Effector CD8-positive, alpha-beta T cell (primary cell): ENCODE results near the gene ADARB2.

Experiments used
- DNase-seq: peaks from one replicate; lab custom pipeline; 2025; lab: John Stamatoyannopoulos, UW

Gene ADARB2

DNA sequence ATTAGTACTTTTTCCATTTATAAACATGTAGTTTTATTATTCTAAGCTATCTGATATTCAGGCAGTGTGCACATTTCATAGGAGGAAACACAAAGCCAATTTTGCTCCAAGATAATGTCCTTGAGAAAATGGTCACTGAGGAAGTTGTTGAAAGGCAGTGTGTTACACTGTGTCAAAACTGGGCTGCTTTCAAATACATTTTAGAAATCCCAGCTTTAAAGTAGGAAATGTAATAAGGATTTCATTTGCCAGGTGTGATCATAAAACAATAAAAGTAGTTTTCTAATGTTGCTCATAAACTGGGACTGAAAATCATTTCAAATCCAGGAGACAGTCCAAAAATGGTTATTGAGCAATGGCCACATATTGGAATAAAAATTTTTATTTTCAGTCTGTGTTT, 601.1 kb downstream of the ADARB2 start:
- no peak for DNase-seq

DNA sequence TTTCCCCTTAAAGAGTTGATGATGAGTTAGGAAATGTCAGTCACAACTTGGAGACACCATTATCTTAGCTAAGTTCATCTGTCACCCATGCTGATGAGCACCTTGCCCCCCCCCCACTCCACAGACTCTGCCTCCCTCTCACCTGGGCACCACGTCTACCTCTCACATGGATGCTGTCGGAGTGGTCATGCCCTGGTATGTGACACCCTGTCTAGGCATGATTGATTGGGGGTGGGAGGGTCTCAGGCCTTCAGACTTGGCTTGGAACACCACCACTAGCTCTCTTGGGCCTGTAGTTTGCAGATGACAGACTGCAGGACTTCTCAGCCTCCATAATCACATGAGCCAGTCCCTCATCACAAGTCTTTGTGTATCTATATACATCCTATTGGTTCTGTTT, 603.2 kb downstream of the ADARB2 start:
- no peak for DNase-seq

DNA sequence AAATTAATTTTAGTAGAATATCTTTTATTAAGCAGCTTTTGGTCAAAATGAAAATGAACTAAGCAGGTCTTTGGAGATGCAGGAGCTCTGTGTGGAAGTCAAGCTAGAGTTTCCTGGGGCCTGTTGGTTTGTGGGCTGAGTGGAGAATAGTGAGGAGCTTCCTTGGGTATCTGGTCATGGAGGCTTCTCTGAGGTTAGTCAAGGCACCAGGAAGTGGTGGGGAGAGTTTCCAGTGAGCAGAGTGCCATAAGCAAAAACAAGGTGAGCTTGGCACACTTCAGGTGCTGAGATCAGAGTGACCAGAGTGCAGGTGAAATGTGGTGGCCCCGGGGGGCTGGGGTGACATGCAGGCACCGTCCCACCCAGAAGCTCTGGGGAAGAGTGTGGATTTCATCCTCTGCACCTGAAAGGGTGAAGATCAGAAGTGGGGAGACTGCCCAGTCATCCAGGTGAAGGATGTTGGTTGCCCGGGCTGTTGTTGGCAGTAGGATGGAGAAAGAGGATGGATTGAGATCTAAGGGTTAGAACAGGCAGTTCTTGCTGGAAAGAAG, 603.8 kb downstream of the ADARB2 start:
- no peak for DNase-seq

DNA sequence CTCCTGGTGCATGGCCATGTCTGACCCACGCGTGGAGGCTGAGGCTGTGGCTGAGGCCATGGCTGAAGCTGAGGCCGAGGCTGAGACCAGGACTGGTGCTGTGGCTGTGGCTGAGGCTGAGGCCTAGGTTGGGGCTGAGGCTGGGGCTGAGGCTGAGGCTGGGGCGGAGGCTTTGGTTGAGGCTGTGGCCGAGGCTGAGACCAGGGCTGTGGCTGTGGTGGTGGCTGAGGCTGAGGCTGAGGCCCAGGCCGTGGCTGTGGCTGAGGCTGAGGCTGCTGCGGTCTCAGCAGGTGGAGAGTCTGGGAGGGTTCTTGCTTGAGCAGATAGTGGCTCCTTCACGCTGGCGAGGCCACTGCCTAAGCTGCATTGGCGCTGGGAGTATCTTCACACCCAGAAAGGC, 604.7 kb downstream of the ADARB2 start:
- no peak for DNase-seq

DNA sequence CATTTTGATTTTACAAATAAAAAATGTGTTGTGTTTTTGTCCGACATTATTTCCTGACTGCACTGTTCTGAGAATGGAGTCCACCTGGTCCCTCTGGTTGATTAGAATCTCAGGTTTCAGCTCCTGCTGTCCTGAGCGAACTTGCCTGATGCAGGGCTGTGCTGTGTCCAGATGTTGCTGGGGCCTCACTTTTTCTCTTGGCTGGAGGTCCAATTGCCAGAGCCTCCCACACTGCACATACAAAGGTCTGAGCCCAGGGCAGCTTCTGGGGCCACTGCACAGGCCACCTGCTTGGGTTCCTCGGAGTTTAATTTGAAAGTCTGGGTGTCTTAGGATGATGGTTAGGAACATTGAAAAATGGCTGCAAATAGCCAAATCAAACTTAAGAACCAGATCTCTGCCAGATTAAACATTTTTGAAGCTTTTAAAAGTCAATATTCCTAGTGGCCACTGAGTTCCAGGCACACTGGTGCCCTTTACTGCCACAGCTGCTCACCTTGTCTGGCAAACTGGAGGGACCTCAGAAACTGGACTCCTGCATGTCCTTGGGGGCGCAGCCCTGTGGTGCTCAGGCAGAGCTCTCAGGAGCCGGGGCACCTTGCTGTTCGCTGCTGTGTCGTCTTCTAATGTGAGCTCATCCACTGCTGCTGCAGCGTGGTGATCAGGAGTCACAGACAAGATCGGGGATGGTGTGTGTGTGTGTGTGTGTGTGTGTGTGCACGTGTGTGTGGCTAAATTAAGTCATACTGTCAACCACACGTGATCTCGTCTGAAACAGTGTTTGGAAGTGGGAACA, 606.1 kb downstream of the ADARB2 start:
- no peak for DNase-seq

DNA sequence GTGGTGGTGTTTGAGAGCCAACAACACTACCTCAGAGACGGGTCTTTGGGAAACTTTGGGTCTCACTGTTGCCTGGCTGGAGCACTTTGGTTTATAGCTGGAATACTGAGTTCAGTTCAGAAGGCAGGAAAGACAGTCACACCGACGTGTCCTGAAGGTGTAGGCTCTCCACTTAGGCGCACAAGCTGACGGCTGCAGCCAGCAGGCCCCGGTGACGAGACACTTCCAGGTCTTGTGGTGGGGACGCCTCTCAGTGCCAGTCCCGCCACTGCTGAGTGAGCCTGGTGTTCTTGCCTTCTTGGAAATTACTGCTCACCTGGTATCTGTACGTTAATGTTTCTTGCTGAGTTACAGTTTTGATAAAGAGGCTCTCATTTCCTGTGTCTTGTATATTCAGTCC, 607.1 kb downstream of the ADARB2 start:
- no peak for DNase-seq

DNA sequence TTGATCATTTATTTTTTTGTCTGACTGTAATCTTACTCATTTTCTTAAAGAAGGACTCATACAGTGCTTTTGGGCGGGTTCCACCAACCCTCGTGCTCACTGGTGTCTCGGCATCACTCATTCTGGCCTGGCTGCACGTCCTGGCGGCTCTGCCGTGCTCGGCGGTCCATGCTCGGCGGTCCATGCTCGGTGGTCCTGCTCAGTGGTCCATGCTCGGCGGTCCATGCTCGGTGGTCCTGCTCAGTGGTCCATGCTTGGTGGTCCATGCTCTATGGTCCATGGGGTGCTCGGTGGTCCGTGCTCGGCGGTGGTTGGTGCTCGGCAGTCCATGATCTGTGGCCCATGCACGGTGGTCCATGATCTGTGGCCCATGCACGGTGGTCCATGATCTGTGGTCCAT, 608.7 kb downstream of the ADARB2 start:
- DNase-seq = no peak

DNA sequence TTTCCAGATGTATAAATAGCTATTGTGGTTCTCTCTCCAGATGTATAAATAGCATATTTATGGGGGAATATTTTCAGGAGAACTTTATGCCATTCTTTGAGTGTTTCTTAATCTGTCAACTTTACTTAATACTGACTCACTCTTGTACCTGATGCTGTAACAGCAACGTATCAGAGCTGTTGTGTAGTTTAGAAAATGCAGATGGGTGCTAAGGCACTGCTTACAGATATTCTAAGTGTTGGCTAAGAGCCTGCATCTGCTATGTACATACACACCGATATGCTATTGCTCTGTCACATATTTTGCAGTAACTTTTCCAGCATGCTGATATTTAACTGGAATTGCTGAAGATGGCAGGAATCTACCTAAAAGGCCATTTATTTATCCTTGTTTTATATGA, 609.2 kb downstream of the ADARB2 start:
- no peak for DNase-seq

DNA sequence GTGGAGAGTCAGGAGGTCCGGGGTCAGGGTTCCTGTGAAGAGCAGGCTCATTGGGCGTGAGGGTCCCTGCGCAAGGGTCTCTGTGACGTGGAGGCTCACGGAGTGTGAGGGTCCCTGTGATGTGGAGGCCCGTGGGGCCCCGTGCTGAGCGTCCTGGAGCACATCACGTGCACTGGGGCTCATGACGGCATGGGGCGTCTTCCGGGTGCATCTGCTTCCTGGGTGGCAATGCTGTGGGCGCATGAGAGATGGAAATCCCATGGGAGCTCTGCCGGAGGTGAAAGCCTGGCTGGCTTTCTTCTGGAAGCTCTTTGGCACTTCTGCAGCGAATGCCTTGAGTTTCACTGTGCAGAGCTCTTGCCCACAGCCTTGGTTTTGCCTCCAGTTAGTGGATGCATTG, 609.7 kb downstream of the ADARB2 start:
- no peak for DNase-seq
